HG02885 (cell line): ENCODE data around the gene INTS11.

Experiments
- ATAC-seq: cut with Tn5 transposase; IDR thresholded peaks from one replicate; pipeline ENCODE4 v1.9.1; 2021; ENCODE audit warnings: mild to moderate bottlenecking; ENCODE audit not compliant: unreplicated experiment, poor library complexity

The INTS11 gene

GRCh38 chr1:1274299-1274930 is 50.0 kb downstream of the INTS11 start:
- ATAC-seq, result no peak

- ATAC-seq, result peak; percentile 91
These were observed 50.8 kb downstream of the INTS11 start, which contains the start of gene UBE2J2 for GRCh38 chr1:1273512-1274298. Gene UBE2J2, minus strand, starts transcription at chr1:1273854. Its CDS starts 5,862 bp downstream, at chr1:1267992.

- peak; percentile 15 for ATAC-seq
These were observed 51.3 kb downstream of the INTS11 start for GRCh38 chr1:1273209-1273511.

- no peak for ATAC-seq
These were observed 51.9 kb downstream of the INTS11 start for GRCh38 chr1:1272341-1273208.

- no peak for ATAC-seq
These were observed 53.6 kb downstream of the INTS11 start for GRCh38 chr1:1270813-1271212.

GRCh38 chr1:1268284-1268682 is 56.2 kb downstream of the INTS11 start:
- ATAC-seq, result no peak

GRCh38 chr1:1267488-1268283 is 56.8 kb downstream of the INTS11 start:
- ATAC-seq, result no peak

GRCh38 chr1:1264868-1265272 is 59.6 kb downstream of the INTS11 start:
- ATAC-seq, result no peak

GRCh38 chr1:1264026-1264425 is 60.4 kb downstream of the INTS11 start:
- no peak for ATAC-seq

GRCh38 chr1:1262758-1263157 is 61.7 kb downstream of the INTS11 start:
- ATAC-seq, result no peak

- ATAC-seq, result no peak
These were observed 62.4 kb downstream of the INTS11 start for GRCh38 chr1:1262071-1262470.
